GM10266 (cell line): ENCODE measurements around the gene TMEM209.
"Not testable (repeated sequence)": the region's sequence is repeated elsewhere in the genome, so short reads cannot be mapped to it uniquely, and the experiment has no call there.

ENCODE experiments used
- DNase-seq: peaks from one replicate; pipeline ENCODE4 v3.0.0; 2012; ENCODE audit errors: extremely low spot score
- TF ChIP-seq, protein P1 (sequence below): IDR thresholded peaks from 2 replicates; pipeline ENCODE4 v1.5.1; 2012; ENCODE audit warnings: mild to moderate bottlenecking, low read depth; ENCODE audit not compliant: control insufficient read depth, insufficient read depth; ENCODE audit errors: missing control alignments

TMEM209 gene

DNA sequence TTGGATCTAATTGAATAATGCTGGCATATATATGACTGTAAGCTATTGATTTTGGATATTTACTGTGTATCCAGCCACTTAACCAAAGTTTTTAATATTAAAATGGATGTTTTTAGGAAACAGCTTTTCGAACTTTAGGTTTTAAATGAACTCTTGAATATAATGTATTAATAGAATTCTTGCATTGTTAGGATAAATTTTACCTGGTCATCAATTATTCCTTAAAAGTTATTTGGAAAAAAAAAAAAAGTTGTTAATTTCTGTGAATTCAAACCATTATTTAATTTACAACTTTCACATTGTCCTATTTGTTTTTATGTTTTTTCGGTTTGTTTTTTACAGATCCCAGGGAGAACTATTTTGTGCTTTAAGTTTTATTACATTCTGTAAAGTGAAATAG is 9.8 kb downstream of the TMEM209 start:
- DNase-seq, result no peak
- TF ChIP-seq, protein P1, sequence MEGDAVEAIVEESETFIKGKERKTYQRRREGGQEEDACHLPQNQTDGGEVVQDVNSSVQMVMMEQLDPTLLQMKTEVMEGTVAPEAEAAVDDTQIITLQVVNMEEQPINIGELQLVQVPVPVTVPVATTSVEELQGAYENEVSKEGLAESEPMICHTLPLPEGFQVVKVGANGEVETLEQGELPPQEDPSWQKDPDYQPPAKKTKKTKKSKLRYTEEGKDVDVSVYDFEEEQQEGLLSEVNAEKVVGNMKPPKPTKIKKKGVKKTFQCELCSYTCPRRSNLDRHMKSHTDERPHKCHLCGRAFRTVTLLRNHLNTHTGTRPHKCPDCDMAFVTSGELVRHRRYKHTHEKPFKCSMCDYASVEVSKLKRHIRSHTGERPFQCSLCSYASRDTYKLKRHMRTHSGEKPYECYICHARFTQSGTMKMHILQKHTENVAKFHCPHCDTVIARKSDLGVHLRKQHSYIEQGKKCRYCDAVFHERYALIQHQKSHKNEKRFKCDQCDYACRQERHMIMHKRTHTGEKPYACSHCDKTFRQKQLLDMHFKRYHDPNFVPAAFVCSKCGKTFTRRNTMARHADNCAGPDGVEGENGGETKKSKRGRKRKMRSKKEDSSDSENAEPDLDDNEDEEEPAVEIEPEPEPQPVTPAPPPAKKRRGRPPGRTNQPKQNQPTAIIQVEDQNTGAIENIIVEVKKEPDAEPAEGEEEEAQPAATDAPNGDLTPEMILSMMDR, result no peak

DNA sequence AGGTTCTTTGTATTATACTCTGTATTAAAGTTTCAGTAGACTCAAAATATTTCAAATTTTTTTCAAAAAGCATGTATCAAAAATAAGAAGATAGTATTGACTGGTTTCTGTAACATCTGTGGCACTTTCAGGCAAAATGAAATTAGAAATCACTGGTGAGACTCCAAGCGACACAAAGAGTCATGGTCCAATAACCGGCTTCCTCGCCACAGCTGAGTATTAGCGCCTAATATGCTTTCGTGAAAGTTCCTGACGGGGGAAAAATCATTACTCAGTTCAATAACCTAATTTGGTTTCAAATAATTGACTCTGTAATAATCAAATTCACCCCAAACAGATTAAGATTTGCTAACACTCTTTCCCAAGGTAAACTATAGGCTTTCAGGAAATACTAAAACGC is 13.4 kb downstream of the TMEM209 start:
- TF ChIP-seq, protein P1, result no peak
- no peak for DNase-seq

DNA sequence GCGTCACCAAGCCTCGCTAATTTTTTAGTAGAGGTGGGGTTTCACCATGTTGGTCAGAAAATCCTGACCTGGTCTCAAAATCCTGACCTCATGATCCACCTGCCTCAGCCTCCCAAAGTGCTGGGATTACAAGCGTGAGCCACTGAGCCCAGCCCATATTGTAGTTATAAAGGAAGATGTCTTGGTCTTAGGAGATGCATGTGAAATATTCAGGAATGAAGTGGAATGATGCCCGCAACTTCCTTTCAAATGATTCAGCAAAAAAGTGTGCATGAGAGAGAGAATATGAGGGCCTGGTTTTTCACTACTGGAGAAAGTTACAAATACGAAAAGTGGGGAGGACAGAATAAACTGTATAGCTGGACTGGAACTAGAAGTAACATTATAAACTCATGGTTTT is 15.9 kb downstream of the TMEM209 start:
- no peak for DNase-seq
- TF ChIP-seq, protein P1, result no peak

DNA sequence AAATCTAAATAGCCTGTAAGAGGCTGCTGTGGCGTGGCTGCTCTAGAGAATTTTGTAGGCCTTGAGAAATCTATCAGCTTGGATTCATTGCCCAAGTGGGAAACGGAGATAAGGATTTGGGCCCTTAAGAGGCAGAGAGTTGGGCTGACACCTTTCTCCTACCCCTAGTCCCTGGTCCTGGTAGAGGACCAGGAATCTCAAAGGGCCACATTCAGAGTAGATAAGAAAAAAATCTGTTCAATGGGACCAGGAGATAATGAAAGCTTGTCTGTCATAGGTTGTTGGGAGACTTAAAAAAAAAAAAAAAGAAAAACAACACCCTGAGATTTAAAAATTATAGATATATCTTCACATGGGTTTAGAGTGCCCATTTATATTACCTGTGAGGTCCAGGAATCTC is 17.8 kb downstream of the TMEM209 start:
- DNase-seq, result no peak
- TF ChIP-seq, protein P1, result no peak

DNA sequence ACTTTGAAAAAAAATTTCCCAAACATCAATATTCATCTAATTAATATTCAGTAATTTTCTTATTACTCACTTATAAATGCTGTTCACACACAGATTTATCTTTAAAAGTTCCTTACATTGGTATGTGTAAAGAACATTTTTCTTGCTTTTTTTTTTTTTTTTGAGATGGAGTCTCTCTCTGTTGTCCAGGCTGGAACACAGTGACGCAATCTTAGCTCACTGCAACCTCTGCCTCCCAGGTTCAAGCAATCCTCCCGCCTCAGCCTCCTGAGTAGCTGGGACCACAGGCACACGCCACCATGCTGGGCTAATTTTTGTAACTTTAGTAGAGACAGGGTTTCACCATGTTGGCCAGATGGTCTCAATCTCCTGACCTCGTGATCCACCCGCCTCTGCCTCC is 20.9 kb downstream of the TMEM209 start:
- not testable (repeated sequence) for DNase-seq

DNA sequence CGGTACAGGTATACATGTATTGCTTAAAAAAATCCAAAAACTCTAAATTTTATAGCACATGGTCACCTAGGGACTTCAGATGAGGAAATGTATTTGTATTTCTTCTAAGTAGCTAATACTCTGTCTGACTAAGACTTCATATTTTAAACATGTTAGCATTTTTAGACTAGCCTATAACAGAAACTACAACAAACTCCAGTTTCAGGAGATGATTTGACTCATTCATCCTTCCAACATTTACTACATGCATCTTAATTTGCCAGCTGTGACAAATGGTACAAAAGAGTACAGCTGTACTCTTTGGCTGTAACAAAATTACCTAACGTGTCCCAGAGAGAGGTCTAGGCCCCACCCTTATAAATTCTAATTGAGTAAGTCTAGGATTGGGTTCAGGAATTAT is 22.2 kb downstream of the TMEM209 start:
- DNase-seq, result peak; percentile 28
- TF ChIP-seq, protein P1, result no peak

DNA sequence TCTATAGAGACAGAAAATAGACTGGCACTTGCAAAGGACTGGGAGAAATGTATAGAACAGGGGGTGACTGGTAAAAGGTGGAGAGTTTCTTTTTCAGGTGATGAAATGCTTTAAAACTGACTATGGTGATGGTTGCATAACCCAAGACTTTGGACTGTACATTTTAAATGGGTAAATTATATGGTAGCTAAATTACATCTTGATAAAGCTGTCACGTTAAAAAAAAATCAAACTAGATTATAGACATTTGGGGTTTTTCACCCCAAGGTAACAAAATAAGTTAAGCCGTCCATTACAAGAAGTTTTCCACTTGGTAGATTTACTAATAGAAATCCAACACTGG is 24.0 kb downstream of the TMEM209 start:
- TF ChIP-seq, protein P1, result no peak

DNA sequence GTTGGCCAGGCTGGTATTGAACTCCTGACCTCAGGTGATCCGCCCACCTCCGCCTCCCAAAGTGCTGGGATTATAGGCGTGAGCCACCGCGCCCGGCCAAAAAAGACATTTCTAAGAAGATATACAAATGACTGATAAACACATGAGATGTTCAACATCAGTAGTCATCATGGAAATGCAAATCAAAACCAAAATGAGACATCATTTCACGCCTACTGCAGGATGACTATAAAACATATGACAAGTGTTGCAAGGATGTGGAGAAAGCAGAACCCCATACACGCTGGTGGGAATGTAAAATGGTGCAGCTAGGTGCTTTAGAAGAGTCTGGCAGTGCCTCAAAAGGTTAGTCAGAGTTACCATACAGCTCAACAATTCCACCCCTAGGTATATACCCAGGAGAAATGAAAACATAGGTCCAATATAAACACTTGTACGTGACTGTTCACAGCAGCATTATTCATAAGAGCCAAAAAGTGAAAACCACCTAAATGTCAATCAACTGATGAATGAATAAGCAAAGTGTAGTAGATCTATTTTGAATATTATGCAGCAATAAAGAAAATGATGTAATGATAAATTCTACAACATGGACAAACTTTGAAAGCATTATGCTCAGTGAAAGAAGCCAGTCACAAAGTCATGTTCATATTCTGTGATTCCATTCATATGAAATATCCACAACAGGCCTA is 24.5 kb downstream of the TMEM209 start:
- TF ChIP-seq, protein P1, result no peak
- no peak for DNase-seq

More for the DNA sequence above, 24.0 kb downstream of the TMEM209 start:
- DNase-seq, result no peak
